GM21717 (cell line): ENCODE results near the gene HDAC8.
"Not testable (repeated sequence)": the region's sequence is repeated elsewhere in the genome, so short reads cannot be mapped to it uniquely, and the experiment has no call there.

Source experiments
- ATAC-seq: cut with Tn5 transposase; IDR thresholded peaks from one replicate; pipeline ENCODE4 v1.9.1; 2021; ENCODE audit warnings: mild to moderate bottlenecking, moderate library complexity; ENCODE audit not compliant: unreplicated experiment

Gene HDAC8

GRCh38 chrX:72330131-72330530 lies 242.5 kb downstream of the HDAC8 start:
- no peak for ATAC-seq

GRCh38 chrX:72326605-72327300 lies 245.9 kb downstream of the HDAC8 start:
- ATAC-seq: no peak

GRCh38 chrX:72319651-72320050 lies 253.0 kb downstream of the HDAC8 start:
- not testable (repeated sequence) for ATAC-seq

GRCh38 chrX:72317139-72317538 lies 255.5 kb downstream of the HDAC8 start:
- ATAC-seq: no peak

- ATAC-seq: no peak
These were observed 256.1 kb downstream of the HDAC8 start for GRCh38 chrX:72316408-72317110.

GRCh38 chrX:72314881-72315280 lies 257.8 kb downstream of the HDAC8 start:
- ATAC-seq: no peak

- no peak for ATAC-seq
These were observed 258.7 kb downstream of the HDAC8 start for GRCh38 chrX:72313707-72314641.

GRCh38 chrX:72312311-72312940 lies 260.2 kb downstream of the HDAC8 start:
- no peak for ATAC-seq

GRCh38 chrX:72309297-72310071 lies 263.2 kb downstream of the HDAC8 start:
- ATAC-seq: no peak

GRCh38 chrX:72308566-72309296 lies 263.9 kb downstream of the HDAC8 start:
- no peak for ATAC-seq

GRCh38 chrX:72308209-72308565 lies 264.5 kb downstream of the HDAC8 start:
- ATAC-seq: no peak

- ATAC-seq: no peak
These were observed 265.0 kb downstream of the HDAC8 start for GRCh38 chrX:72307646-72308051.

GRCh38 chrX:72306851-72307645 lies 265.6 kb downstream of the HDAC8 start:
- ATAC-seq: no peak

GRCh38 chrX:72306085-72306801 lies 266.4 kb downstream of the HDAC8 start:
- ATAC-seq: no peak

GRCh38 chrX:72305286-72306084 lies 267.2 kb downstream of the HDAC8 start, which contains the start of gene CITED1:
Gene CITED1 (minus strand): TSS chrX:72305914. CDS start chrX:72302869, 3,045 bp downstream.
- ATAC-seq: no peak

- ATAC-seq: no peak
These were observed 267.8 kb downstream of the HDAC8 start for GRCh38 chrX:72304877-72305276.

GRCh38 chrX:72301781-72302180 lies 270.9 kb downstream of the HDAC8 start:
- no peak for ATAC-seq
